ENCODE data around the gene ZBED5.
A peak's percentile ranks its signal among the peaks of the same experiment; 100 is the strongest.

The ZBED5 gene

GRCh38 chr11:10855295-10855694 lies 2.6 kb downstream of the ZBED5 start:
- H3K4me3 ChIP-seq (ENCODE audit: insufficient read depth in 1 of 2, low read depth in 1 of 2, low read length in 2 of 2) = peak overlapping the region in 1 of 2 experiments; percentile 98
- H3K79me1 ChIP-seq (replicated peaks; ENCODE audit: low read length, poor library complexity, severe bottlenecking) = peaks cover 11% of the 10 kb centered on the region
- no peak overlapping the region for H3K14ac ChIP-seq (ENCODE audit: low read length in 2 of 2)
- H3K18ac ChIP-seq (ENCODE audit: low read depth in 1 of 2, low read length in 2 of 2) = no peak overlapping the region
- no peak for DNase-seq
- no peak overlapping the region for H3K23ac ChIP-seq (ENCODE audit: low read length in 2 of 2)
- no peak overlapping the region for H2BK5ac ChIP-seq (ENCODE audit: low read depth, low read length, poor library complexity, severe bottlenecking)
- H3K4ac ChIP-seq (ENCODE audit: low read depth in 1 of 2, low read length in 2 of 2) = no peak overlapping the region
- H2BK12ac ChIP-seq (ENCODE audit: low read length in 2 of 2) = no peak overlapping the region
- H4K91ac ChIP-seq (ENCODE audit: low read length) = no peak overlapping the region
- no peak overlapping the region for H2AFZ ChIP-seq (ENCODE audit: low read depth, low read length)
- no peak overlapping the region for H2AK5ac ChIP-seq (ENCODE audit: low read length, severe bottlenecking)
- no peak overlapping the region for H2BK15ac ChIP-seq (ENCODE audit: low read depth, poor library complexity, severe bottlenecking)
- no peak overlapping the region for H3K4me2 ChIP-seq (ENCODE audit: low read length, poor library complexity, severe bottlenecking)
- H3K4me1 ChIP-seq (ENCODE audit: control insufficient read depth, insufficient read depth, low read depth, low read length) = no peaks in the 10 kb centered on the region
- H3K36me3 ChIP-seq (ENCODE audit: control insufficient read depth in 1 of 2, insufficient read depth in 2 of 2, low read depth in 1 of 2, low read length in 2 of 2) = peaks cover 0 to 50% of the 10 kb centered on the region in 2 experiments
- WGBS = no CpG with 5 or more reads among the region's 2 CpGs
- no peak overlapping the region for H3K27ac ChIP-seq (ENCODE audit: low read length, poor library complexity, severe bottlenecking)
- H3K9me3 ChIP-seq (ENCODE audit: control insufficient read depth, low read length) = no peaks in the 10 kb centered on the region
- H4K8ac ChIP-seq (ENCODE audit: low read length) = no peak overlapping the region
- no peak overlapping the region for H3K9ac ChIP-seq (ENCODE audit: low read length)
- no peaks in the 10 kb centered on the region for H3K27me3 ChIP-seq (ENCODE audit: control insufficient read depth in 1 of 2, insufficient read depth in 1 of 2, low read length in 2 of 2)
- H2BK120ac ChIP-seq (ENCODE audit: low read depth, low read length) = no peak overlapping the region

GRCh38 chr11:10847960-10848860 lies 9.6 kb downstream of the ZBED5 start:
- no peak overlapping the region for H2AFZ ChIP-seq (ENCODE audit: low read depth, low read length)
- H3K4ac ChIP-seq (ENCODE audit: low read depth in 1 of 2, low read length in 2 of 2) = no peak overlapping the region
- H3K14ac ChIP-seq (ENCODE audit: low read length in 2 of 2) = no peak overlapping the region
- H3K27ac ChIP-seq (ENCODE audit: low read length, poor library complexity, severe bottlenecking) = no peak overlapping the region
- H3K27me3 ChIP-seq (ENCODE audit: control insufficient read depth in 1 of 2, insufficient read depth in 1 of 2, low read length in 2 of 2) = no peaks in the 10 kb centered on the region
- H3K23ac ChIP-seq (ENCODE audit: low read length in 2 of 2) = no peak overlapping the region
- no peak overlapping the region for H2BK120ac ChIP-seq (ENCODE audit: low read depth, low read length)
- H3K9ac ChIP-seq (ENCODE audit: low read length) = no peak overlapping the region
- no peaks in the 10 kb centered on the region for H3K4me1 ChIP-seq (ENCODE audit: control insufficient read depth, insufficient read depth, low read depth, low read length)
- WGBS = no CpG with 5 or more reads among the region's 3 CpGs
- peaks cover 0 to 21% of the 10 kb centered on the region in 2 experiments for H3K36me3 ChIP-seq (ENCODE audit: control insufficient read depth in 1 of 2, insufficient read depth in 2 of 2, low read depth in 1 of 2, low read length in 2 of 2)
- no peak overlapping the region for H2BK12ac ChIP-seq (ENCODE audit: low read length in 2 of 2)
- no peak overlapping the region for H3K18ac ChIP-seq (ENCODE audit: low read depth in 1 of 2, low read length in 2 of 2)
- H4K8ac ChIP-seq (ENCODE audit: low read length) = no peak overlapping the region
- H2AK5ac ChIP-seq (ENCODE audit: low read length, severe bottlenecking) = no peak overlapping the region
- H3K4me2 ChIP-seq (ENCODE audit: low read length, poor library complexity, severe bottlenecking) = no peak overlapping the region
- H2BK15ac ChIP-seq (ENCODE audit: low read depth, poor library complexity, severe bottlenecking) = no peak overlapping the region
- H3K4me3 ChIP-seq (ENCODE audit: insufficient read depth in 1 of 2, low read depth in 1 of 2, low read length in 2 of 2) = no peak overlapping the region
- no peaks in the 10 kb centered on the region for H3K9me3 ChIP-seq (ENCODE audit: control insufficient read depth, low read length)
- H3K79me1 ChIP-seq (replicated peaks; ENCODE audit: low read length, poor library complexity, severe bottlenecking) = peaks cover 7% of the 10 kb centered on the region
- H2BK5ac ChIP-seq (ENCODE audit: low read depth, low read length, poor library complexity, severe bottlenecking) = no peak overlapping the region
- H4K91ac ChIP-seq (ENCODE audit: low read length) = no peak overlapping the region
- no peak for DNase-seq

- no peak overlapping the region for H3K18ac ChIP-seq (ENCODE audit: low read depth in 1 of 2, low read length in 2 of 2)
- no peak overlapping the region for H3K27ac ChIP-seq (ENCODE audit: low read length, poor library complexity, severe bottlenecking)
- no peak overlapping the region for H3K4me3 ChIP-seq (ENCODE audit: insufficient read depth in 1 of 2, low read depth in 1 of 2, low read length in 2 of 2)
- H3K4me2 ChIP-seq (ENCODE audit: low read length, poor library complexity, severe bottlenecking) = no peak overlapping the region
- no peak for DNase-seq
- no peak overlapping the region for H2AFZ ChIP-seq (ENCODE audit: low read depth, low read length)
- H3K36me3 ChIP-seq (ENCODE audit: control insufficient read depth in 1 of 2, insufficient read depth in 2 of 2, low read depth in 1 of 2, low read length in 2 of 2) = peaks cover 0 to 5% of the 10 kb centered on the region in 2 experiments
- no peak overlapping the region for H4K91ac ChIP-seq (ENCODE audit: low read length)
- no peaks in the 10 kb centered on the region for H3K79me1 ChIP-seq (replicated peaks; ENCODE audit: low read length, poor library complexity, severe bottlenecking)
- H2BK15ac ChIP-seq (ENCODE audit: low read depth, poor library complexity, severe bottlenecking) = no peak overlapping the region
- no peaks in the 10 kb centered on the region for H3K9me3 ChIP-seq (ENCODE audit: control insufficient read depth, low read length)
- H3K9ac ChIP-seq (ENCODE audit: low read length) = no peak overlapping the region
- no peaks in the 10 kb centered on the region for H3K27me3 ChIP-seq (ENCODE audit: control insufficient read depth in 1 of 2, insufficient read depth in 1 of 2, low read length in 2 of 2)
- no peak overlapping the region for H2AK5ac ChIP-seq (ENCODE audit: low read length, severe bottlenecking)
- H3K4me1 ChIP-seq (ENCODE audit: control insufficient read depth, insufficient read depth, low read depth, low read length) = no peaks in the 10 kb centered on the region
- H3K4ac ChIP-seq (ENCODE audit: low read depth in 1 of 2, low read length in 2 of 2) = no peak overlapping the region
- no peak overlapping the region for H2BK120ac ChIP-seq (ENCODE audit: low read depth, low read length)
- no peak overlapping the region for H2BK12ac ChIP-seq (ENCODE audit: low read length in 2 of 2)
- H3K14ac ChIP-seq (ENCODE audit: low read length in 2 of 2) = no peak overlapping the region
- no peak overlapping the region for H2BK5ac ChIP-seq (ENCODE audit: low read depth, low read length, poor library complexity, severe bottlenecking)
- no peak overlapping the region for H4K8ac ChIP-seq (ENCODE audit: low read length)
- no peak overlapping the region for H3K23ac ChIP-seq (ENCODE audit: low read length in 2 of 2)
Observed at GRCh38 chr11:10846660-10847059, 11.2 kb downstream of the ZBED5 start.

GRCh38 chr11:10845589-10845988 lies 12.3 kb downstream of the ZBED5 start:
- Histone ChIP-seq H3K14ac (ENCODE audit: low read length in 2 of 2) (no peak overlapping the region), H3K4ac (ENCODE audit: low read depth in 1 of 2, low read length in 2 of 2) (no peak overlapping the region), H2BK5ac (ENCODE audit: low read depth, low read length, poor library complexity, severe bottlenecking) (no peak overlapping the region), H2BK12ac (ENCODE audit: low read length in 2 of 2) (no peak overlapping the region), H3K4me2 (ENCODE audit: low read length, poor library complexity, severe bottlenecking) (no peak overlapping the region), H3K9me3 (ENCODE audit: control insufficient read depth, low read length) (no peaks in the 10 kb centered on the region), H3K79me1 (replicated peaks; ENCODE audit: low read length, poor library complexity, severe bottlenecking) (no peaks in the 10 kb centered on the region), H2AFZ (ENCODE audit: low read depth, low read length) (no peak overlapping the region), H3K18ac (ENCODE audit: low read depth in 1 of 2, low read length in 2 of 2) (no peak overlapping the region), H2BK15ac (ENCODE audit: low read depth, poor library complexity, severe bottlenecking) (no peak overlapping the region), H4K91ac (ENCODE audit: low read length) (no peak overlapping the region), H3K27me3 (ENCODE audit: control insufficient read depth in 1 of 2, insufficient read depth in 1 of 2, low read length in 2 of 2) (no peaks in the 10 kb centered on the region), H4K8ac (ENCODE audit: low read length) (no peak overlapping the region), H3K23ac (ENCODE audit: low read length in 2 of 2) (no peak overlapping the region), H3K4me1 (ENCODE audit: control insufficient read depth, insufficient read depth, low read depth, low read length) (no peaks in the 10 kb centered on the region), H2BK120ac (ENCODE audit: low read depth, low read length) (no peak overlapping the region), H3K9ac (ENCODE audit: low read length) (no peak overlapping the region), H2AK5ac (ENCODE audit: low read length, severe bottlenecking) (no peak overlapping the region), H3K36me3 (ENCODE audit: control insufficient read depth in 1 of 2, insufficient read depth in 2 of 2, low read depth in 1 of 2, low read length in 2 of 2) (no peaks in the 10 kb centered on the region), H3K27ac (ENCODE audit: low read length, poor library complexity, severe bottlenecking) (no peak overlapping the region), H3K4me3 (ENCODE audit: insufficient read depth in 1 of 2, low read depth in 1 of 2, low read length in 2 of 2) (no peak overlapping the region)
- WGBS = no CpG with 5 or more reads among the region's 2 CpGs
- DNase-seq = no peak
